Activated CD8-positive, alpha-beta T cell treated with anti-CD3 and anti-CD28 coated beads for 36 hours (primary cell): ENCODE measurements around the gene PPP2R2C. TPM values are rescaled to one million over a fixed set of nuclear protein-coding genes. Genes with fewer than 3 reads are reported as not detected.

ENCODE experiments used
- ATAC-seq: fragments of 200-7000 bp; cut with Tn5 transposase; one replicate; pipeline ENCODE4 v1.10.0; 2021; ENCODE audit warnings: mild to moderate bottlenecking, moderate library complexity
- CTCF ChIA-PET: fragments of 350-600 bp; sonication (Branson Sonifier 250); formaldehyde crosslinking; loops from one replicate; lab custom pipeline; 2021; ENCODE audit warnings: antibody characterized with exemption; lab: Charles Lee
- POLR2A ChIA-PET: fragments of 350-600 bp; sonication (Branson Sonifier 250); formaldehyde crosslinking; loops from one replicate; lab custom pipeline; 2021; ENCODE audit warnings: antibody characterized with exemption; lab: Charles Lee
- DNase-seq: peaks from one replicate; pipeline ENCODE4 v3.0.0-alpha.2; 2020
- H3K27ac Mint-ChIP-seq: one replicate; pipeline ENCODE4 v1.8.0; 2021; ENCODE audit warnings: mild to moderate bottlenecking, mixed read lengths
- H3K27me3 Mint-ChIP-seq: one replicate; pipeline ENCODE4 v1.8.0; 2021; ENCODE audit warnings: mixed read lengths
- H3K36me3 Mint-ChIP-seq: one replicate; pipeline ENCODE4 v1.8.0; 2021; ENCODE audit warnings: low read depth, mixed read lengths
- H3K4me1 Mint-ChIP-seq: one replicate; pipeline ENCODE4 v1.8.0; 2021; ENCODE audit warnings: low read depth, mixed read lengths
- H3K4me3 Mint-ChIP-seq: one replicate; pipeline ENCODE4 v1.8.0; 2021; ENCODE audit warnings: mild to moderate bottlenecking, moderate library complexity, mixed read lengths
- H3K9me3 Mint-ChIP-seq: one replicate; pipeline ENCODE4 v1.8.0; 2021; ENCODE audit warnings: mixed read lengths
- CTCF ChIP-seq: fragments of 200-600 bp; IDR thresholded peaks from one replicate; pipeline ENCODE4 v1.8.0; 2022; ENCODE audit warnings: antibody characterized with exemption, mild to moderate bottlenecking
- intact Hi-C: fragments of 100-400 bp; cut with micrococcal nuclease; formaldehyde crosslinking; loops from one replicate; pipeline ENCODE4 v1.10.0; 2022
- total RNA-seq, 2 experiments: library from RNA; stranded (reverse); gene quantifications; one replicate each; pipeline ENCODE4 v1.2.3, GENCODE V29; 2021

The PPP2R2C gene
- total RNA-seq, 2 experiments from 2014 or later: not detected

GRCh38 chr4:6499238-6499600, 26.8 kb upstream of the PPP2R2C start:
- ChIA-PET CTCF (no interaction called here), POLR2A (no interaction called here)
- H3K4me3 Mint-ChIP-seq: no peak overlapping the region
- H3K36me3 Mint-ChIP-seq: no peaks in the 10 kb centered on the region
- DNase-seq (no peak), ATAC-seq (no peak)
- intact Hi-C loops: no loop called here
- peaks cover 10% of the 10 kb centered on the region for H3K27me3 Mint-ChIP-seq
- no peaks in the 10 kb centered on the region for H3K4me1 Mint-ChIP-seq
- no peak overlapping the region for H3K27ac Mint-ChIP-seq
- no peak for TF ChIP-seq CTCF
- peaks cover 10% of the 10 kb centered on the region for H3K9me3 Mint-ChIP-seq

GRCh38 chr4:6498511-6499237, 26.3 kb upstream of the PPP2R2C start:
- CTCF ChIA-PET: no interaction called here
- H3K4me3 Mint-ChIP-seq: no peak overlapping the region
- H3K4me1 Mint-ChIP-seq: no peaks in the 10 kb centered on the region
- DNase-seq: no peak
- peaks cover 12% of the 10 kb centered on the region for H3K27me3 Mint-ChIP-seq
- H3K27ac Mint-ChIP-seq: no peak overlapping the region
- no peak for ATAC-seq
- no peak for TF ChIP-seq CTCF
- POLR2A ChIA-PET: no interaction called here
- no peaks in the 10 kb centered on the region for H3K36me3 Mint-ChIP-seq
- intact Hi-C loops: no loop called here
- H3K9me3 Mint-ChIP-seq: peaks cover 4% of the 10 kb centered on the region

- DNase-seq (no peak), ATAC-seq (no peak)
- ChIA-PET CTCF (no interaction called here), POLR2A (no interaction called here)
- Mint-ChIP-seq H3K27ac (no peak overlapping the region), H3K36me3 (no peaks in the 10 kb centered on the region), H3K4me1 (no peaks in the 10 kb centered on the region), H3K4me3 (no peak overlapping the region), H3K27me3 (peaks cover 14% of the 10 kb centered on the region), H3K9me3 (no peaks in the 10 kb centered on the region)
- intact Hi-C loops: no loop called here
- no peak for TF ChIP-seq CTCF
Observed at GRCh38 chr4:6497796-6498195, 25.4 kb upstream of the PPP2R2C start.

- DNase-seq (no peak), ATAC-seq (no peak)
- H3K4me3 Mint-ChIP-seq: no peak overlapping the region
- peaks cover 16% of the 10 kb centered on the region for H3K27me3 Mint-ChIP-seq
- H3K4me1 Mint-ChIP-seq: no peaks in the 10 kb centered on the region
- no peaks in the 10 kb centered on the region for H3K36me3 Mint-ChIP-seq
- ChIA-PET POLR2A (no interaction called here), CTCF (no interaction called here)
- intact Hi-C loops: no loop called here
- TF ChIP-seq CTCF: no peak
- H3K9me3 Mint-ChIP-seq: peaks cover 4% of the 10 kb centered on the region
- no peak overlapping the region for H3K27ac Mint-ChIP-seq
Observed at GRCh38 chr4:6495736-6496135, 23.3 kb upstream of the PPP2R2C start.

- ATAC-seq (no peak), DNase-seq (no peak)
- TF ChIP-seq CTCF: no peak
- Mint-ChIP-seq H3K27me3 (peaks cover 14% of the 10 kb centered on the region), H3K4me3 (no peak overlapping the region), H3K27ac (no peak overlapping the region), H3K36me3 (no peaks in the 10 kb centered on the region), H3K9me3 (peaks cover 4% of the 10 kb centered on the region), H3K4me1 (no peaks in the 10 kb centered on the region)
- intact Hi-C loops: no loop called here
- ChIA-PET CTCF (no interaction called here), POLR2A (no interaction called here)
Observed at GRCh38 chr4:6495296-6495590, 22.8 kb upstream of the PPP2R2C start.
